GM18505 (cell line): ENCODE results near the gene MEF2A.
"Not testable (repeated sequence)": the region's sequence is repeated elsewhere in the genome, so short reads cannot be mapped to it uniquely, and the experiment has no call there.

Source experiments
- ATAC-seq: cut with Tn5 transposase; IDR thresholded peaks from one replicate; pipeline ENCODE4 v1.9.1; 2021; ENCODE audit not compliant: unreplicated experiment
- POLR2A ChIP-seq: IDR thresholded peaks from 4 replicates; pipeline ENCODE4 v1.6.1; 2011; ENCODE audit warnings: borderline replicate concordance; ENCODE audit not compliant: insufficient read depth, insufficient read length; ENCODE audit errors: extremely low read depth

Gene MEF2A

DNA sequence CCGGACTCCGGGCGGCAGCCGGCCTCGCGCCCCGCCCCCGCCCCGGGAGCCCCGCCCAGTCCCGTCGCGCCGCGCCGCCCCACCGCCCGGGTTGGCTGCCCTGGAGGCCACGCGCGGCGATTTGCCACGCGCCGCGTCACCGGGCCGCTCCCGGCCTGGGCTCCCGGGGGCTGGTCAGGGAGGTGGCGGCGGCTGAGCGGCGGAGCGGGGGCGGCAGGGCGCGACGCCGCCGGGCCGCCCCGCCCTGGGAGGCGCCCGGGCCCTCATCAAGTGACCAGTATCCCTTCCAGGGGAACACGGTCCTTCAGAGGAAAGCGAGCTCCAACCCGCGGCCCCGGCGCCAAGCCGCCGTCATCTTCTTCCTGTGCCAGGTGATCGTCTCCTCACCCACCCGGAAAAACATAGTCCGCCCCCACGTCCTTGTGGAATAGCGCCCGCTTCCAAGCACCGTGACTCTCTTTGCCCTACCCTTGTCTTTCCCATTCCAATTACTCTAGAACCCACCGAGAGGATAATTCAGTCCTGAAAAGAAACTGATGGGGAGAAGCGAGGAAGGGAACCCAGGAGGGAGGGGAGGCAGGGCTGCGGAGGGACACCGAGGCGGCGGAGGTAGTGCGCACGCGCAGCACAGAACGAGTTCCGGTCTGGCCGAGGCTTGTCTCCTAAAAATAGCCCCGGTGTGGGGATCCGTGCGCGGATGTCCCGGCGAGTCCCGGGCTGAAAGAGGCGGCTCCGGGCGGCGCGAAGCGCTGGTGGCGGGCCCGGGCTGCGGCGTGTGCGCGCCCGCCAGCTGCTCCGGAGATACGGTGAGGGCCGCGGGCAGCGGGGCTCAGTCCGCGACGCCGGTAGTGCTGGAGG lies at the start of gene MEF2A:
Gene MEF2A, plus strand, starts transcription at position 686 of the 858 bp plus-strand sequence. CDS start 67,136 bp downstream, outside the sequence.
- TF ChIP-seq POLR2A: peak; percentile 90
- peak; percentile 54 for ATAC-seq

DNA sequence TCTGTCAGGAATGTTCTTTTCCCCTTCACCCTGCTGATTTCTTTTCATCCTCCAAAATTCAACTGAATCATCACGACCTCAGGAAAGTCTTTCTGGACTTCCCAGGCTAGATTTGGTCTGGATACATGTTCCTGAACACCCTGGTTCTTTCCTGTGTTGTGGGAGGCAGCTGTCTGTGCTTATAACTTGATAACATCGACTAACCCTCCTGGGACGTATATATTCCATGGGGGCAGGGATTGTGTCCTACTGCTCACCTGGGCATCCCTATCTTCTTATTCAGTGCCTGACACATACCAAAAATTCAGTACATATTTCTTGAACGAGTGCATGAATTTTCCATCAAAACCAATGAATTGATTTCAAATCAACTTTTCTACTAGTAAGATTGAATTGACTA lies 47.6 kb upstream of the MEF2A start:
- no peak for ATAC-seq
- TF ChIP-seq POLR2A: no peak

DNA sequence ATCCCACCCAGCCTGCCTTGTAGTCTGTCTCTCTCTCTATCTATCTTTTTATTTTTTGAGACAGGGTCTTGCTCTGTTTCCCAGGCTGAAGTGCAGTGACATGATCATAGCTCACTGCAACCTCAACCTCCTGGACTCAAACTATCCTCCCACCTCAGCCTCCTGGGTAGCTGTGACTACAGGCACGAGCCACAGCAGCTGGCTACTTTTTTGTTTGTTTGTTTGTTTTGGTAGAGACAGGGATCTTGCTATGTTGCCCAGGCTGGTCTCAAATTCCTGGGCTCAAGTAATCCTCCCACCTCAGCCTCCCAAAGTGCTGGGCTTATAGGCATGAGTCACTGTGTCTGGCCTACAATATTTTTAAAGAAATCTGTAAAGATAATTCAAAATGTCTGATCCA lies 46.4 kb upstream of the MEF2A start:
- not testable (repeated sequence) for ATAC-seq

DNA sequence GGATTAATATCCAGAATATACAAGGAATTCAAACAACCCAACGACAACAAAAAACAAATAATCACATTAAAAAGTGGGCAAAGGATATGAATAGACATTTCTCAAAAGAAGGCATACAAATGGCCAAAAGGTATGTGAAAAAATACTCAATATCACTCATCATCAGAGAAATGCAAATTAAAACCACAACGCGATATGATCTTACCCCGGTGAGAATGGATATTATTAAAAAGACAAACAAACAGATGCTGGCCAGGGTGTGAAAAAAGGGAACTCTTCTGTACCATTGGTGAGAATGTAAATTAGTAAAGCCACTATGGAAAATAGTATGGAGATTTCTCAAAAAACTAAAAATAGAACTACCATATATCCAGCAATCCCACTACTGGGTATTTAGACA lies 43.5 kb upstream of the MEF2A start:
- TF ChIP-seq POLR2A: no peak
- ATAC-seq: no peak

DNA sequence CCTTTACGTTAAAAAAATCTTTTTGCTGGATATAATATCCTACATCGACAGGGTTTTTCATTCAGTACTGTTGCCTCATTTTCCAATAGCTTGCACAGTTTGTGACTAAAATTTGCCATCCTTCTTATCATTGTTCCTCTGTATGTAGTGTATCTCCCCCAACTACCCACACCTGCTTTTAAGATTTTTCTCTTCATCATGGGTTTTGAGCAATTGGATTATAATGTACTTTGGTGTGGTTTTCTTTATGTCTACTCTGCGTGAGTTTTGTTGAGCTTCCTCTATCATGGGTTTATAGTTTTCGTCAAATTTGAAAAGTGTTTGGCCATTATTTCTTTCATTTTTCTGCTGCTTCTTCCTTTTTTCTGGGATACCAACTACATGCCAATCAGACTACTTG lies 39.6 kb upstream of the MEF2A start:
- no peak for ATAC-seq
- TF ChIP-seq POLR2A: no peak

DNA sequence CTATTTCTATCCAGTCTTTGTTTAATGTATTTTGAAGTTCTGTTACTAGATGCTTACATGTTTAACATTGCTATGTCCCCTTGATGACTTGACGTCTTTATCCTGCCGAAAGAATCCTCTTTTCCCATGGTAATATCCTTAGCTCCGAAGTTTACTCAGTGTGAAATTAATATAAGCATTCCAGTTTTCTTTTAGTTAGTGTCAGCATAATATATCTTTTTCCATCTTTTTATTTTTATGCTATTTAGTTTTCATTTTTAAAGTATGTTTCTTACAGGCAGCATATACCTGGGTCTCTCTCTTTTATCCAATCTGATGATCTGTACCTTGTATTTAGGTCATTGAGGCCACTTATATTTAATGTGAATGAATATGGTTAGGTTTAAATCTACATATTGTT lies 39.1 kb upstream of the MEF2A start:
- no peak for ATAC-seq
- TF ChIP-seq POLR2A: no peak

DNA sequence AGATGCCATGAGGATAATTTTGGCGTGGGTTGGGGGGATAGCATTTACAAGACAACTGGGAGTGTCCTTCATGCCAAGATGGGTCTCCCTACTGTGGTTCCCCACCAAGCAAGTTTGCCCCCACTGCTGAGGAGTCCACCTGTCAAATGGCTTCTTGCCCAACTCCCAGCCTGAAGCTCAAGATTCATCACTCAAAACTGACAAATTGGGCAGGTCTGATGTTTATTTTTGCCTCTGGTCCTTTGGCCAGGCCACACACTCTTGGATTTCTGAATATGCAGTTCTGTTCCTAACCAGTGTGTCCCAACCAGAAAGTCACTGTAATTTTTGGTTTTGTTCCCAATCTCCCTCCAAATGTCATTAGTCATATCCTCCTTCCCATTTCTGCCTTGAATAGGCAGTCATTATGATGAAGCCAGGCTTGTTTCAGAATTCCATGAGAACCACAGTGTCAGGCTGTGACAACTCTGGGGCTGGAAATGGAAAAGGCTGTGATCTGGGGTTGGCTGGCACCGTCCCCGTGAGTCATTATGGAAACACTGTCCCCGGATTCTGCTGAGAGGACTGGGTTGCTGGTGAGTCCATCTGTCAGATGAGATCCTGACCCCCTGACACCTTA lies 29.3 kb upstream of the MEF2A start:
- ATAC-seq: no peak
- no peak for TF ChIP-seq POLR2A

DNA sequence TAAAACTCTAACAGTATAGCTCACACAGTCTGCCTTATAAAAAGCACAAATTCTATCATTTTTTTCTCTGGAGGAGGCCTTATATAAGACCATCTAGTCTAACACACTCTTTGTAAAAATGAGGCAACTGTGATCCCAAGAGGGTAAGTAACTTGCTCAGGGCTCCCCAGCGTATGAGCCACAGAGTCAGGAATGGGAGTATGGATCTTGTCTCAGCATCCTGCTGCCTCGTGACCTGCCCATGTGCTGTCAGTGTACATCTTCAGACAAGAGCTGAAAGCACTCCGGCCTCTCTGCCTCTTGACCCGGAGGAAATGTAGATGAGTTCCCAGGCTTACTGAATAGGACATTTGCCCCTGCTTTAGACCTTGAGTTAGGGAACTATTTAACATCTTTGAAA lies 28.4 kb upstream of the MEF2A start:
- TF ChIP-seq POLR2A: no peak
- ATAC-seq: no peak

DNA sequence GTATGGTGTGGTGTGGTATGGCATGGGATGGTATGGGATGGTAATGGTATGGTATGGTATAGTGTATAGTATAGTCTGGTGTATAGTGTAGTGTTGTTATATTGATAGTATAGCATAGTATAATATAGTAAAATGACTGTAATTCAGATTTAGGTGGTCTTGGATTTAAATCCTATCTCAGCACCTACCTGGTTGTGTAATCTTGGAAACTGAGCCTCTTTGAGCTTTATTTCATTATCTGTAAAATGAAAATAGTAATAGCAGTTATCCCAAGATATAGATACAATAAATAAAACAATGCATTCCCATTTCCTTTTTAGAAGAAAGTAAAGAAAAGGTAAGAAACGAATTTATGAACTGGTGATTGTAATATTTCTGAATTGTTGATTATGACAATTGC lies 27.5 kb upstream of the MEF2A start:
- TF ChIP-seq POLR2A: no peak
- no peak for ATAC-seq

DNA sequence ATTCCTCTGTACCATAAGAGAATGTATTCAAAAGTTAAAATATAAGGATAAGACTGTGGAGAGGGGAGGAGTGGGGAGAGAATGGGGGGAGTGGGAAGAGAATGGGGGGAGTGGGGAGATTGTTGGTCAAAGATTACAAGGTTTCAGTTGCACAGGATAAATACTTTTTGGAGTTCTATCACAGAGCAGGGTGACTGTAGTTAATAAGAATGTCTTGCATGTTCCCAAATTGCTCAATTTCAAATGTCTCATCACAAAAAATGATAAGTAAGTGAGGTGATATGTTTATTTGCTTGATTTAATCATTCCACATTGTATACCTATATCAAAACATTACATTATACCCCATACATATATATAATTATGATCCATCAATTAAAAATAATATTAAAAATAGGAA lies 23.0 kb upstream of the MEF2A start:
- TF ChIP-seq POLR2A: no peak
- no peak for ATAC-seq

DNA sequence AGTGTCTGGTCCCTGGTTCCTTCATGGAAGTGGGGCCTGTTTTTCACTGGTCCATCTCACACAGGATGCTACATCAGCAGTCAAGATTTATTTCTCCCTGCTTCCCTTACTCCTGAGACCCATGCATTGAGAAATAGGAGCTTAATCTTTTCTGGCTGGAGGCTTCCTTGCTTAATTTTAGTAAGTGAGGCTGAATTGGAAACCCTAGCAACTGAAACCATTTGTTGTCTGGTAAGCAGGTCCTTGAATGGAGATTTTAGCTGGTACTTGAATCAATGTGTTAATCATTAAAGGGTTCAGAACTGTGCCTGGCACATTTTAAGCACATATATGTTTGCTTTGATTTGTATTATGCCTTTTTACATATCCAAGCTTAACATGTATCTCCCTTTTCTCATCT lies 20.2 kb upstream of the MEF2A start:
- ATAC-seq: no peak
- no peak for TF ChIP-seq POLR2A

DNA sequence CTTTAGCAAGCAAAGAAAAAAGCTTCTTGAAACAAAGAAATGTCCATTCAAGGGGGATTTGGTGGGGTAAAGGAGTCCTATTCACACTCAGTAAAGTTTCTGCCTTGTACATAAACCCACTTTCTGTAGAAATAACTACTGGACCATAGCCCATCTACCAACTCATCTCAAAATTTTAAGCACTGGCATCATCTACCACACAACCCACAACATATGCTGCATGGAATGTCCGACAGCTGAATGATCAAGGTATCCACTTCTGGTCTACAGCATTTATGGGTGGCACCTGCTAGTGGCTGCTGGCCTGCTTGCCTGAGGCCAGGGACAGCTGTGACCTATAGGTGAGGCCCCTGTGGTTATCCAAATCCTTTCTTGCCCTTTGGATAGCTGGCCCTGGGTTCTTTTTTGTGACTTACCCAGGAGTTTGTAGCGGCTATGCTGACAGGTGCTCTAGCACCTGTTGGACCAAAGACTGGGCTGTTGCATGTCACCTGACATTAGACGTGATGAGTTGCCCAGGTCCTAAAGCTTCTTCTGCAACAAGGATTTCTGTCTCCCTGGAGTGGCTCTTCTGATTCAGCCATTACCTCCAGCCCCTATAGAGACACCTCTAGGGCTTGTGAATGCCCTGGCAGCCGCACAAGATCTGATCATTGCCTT lies 19.2 kb upstream of the MEF2A start:
- TF ChIP-seq POLR2A: no peak
- ATAC-seq: no peak

DNA sequence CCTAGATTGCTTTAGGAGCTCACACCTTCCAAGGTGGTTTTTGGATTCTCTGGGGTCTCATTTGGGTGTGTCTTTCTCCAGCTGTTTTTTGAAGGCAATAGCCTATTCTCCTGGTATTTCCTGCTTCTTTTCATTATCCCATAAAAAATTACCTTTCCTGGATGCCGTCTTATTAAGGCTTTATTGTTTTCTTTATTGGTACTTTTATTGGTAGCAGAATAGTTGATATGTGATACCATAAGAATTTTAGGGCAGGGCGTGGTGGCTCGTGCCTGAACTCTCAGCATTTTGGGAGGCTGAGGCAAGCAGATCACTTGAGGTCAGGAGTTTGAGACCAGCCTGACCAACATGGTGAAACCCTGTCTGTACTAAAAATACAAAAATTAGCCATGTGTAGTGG lies 18.3 kb upstream of the MEF2A start:
- TF ChIP-seq POLR2A: no peak
- no peak for ATAC-seq

DNA sequence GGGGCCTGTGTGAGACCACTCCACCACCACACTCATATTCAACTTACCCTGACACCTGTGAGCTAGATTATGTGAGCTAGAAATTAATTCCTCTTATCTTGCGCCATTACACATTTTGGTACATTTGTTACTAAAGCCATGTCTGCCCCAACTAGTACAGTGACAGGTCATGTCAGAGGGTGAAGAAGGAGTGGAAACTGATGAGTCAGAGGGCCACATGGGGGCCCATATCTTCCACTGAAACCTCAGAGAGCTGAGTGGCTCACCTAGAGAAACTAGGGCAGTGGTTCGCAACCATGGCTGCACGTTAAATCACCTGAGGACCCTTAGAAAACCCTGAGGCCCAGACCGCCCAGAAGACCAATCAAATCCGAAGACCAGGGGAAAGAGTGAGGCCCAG lies 15.7 kb upstream of the MEF2A start:
- no peak for ATAC-seq
- no peak for TF ChIP-seq POLR2A
